NCI-H2227 treated with DMSO at 0.1 percent for 48 hours (cell line): ENCODE measurements around the gene TEDDM1.
"Not testable (repeated sequence)": the region's sequence is repeated elsewhere in the genome, so short reads cannot be mapped to it uniquely, and the experiment has no call there.

ENCODE experiments used
- DNase-seq: peaks from one replicate; lab custom pipeline; 2025; lab: John Stamatoyannopoulos, UW

TEDDM1 gene

DNA sequence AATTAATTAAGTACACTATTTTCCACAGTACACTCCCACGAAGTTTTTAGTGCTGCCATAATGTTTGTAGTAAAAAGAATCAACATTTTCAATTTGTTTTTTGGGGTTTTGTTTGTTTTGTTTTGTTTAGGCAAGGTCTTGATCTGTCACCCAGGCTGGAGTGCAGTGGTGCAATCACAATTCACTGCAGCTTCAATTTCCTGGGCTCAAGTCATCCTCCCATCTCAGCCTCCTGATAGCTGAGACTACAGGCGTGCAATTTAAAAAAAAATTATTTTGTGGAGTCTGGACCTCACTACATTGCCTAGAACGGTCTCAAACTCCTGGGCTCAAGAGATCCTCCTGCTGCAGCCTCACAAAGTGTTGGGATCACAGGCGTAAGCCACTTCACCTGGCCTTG lies 20.3 kb downstream of the TEDDM1 start:
- no peak for DNase-seq

GRCh38 chr1:182379781-182380180 lies 20.7 kb downstream of the TEDDM1 start:
- DNase-seq = not testable (repeated sequence)

DNA sequence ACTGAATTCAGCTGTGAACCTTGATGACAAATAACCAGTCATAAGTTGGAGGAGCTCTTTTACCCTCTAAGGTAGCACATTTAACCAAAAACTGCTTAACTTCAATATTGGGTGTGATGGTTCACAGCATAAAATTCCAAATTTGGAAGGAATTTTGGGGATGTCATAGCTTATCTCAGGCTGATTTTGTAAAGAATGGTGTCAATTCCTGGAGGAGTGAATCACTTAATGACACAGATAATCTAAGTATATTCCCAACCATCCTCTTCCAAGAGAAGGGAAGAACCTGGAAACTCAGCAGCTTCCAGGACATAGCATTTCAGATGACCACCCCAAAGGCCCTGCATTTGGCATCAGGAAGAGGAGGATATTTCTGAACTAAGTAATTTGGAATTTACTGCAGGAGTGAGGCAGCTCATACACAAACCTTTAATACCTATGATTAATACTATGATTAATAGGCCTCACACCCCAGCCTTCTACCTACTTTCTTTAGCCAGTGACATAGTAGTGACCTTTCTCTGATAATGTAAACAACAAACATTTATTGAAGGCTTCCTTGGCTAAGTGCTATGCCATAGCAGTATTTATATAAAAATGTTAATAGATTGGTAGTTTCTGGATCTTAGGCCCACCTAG lies 23.4 kb downstream of the TEDDM1 start:
- no peak for DNase-seq

- no peak for DNase-seq
Observed at GRCh38 chr1:182374101-182374834, 26.2 kb downstream of the TEDDM1 start.

DNA sequence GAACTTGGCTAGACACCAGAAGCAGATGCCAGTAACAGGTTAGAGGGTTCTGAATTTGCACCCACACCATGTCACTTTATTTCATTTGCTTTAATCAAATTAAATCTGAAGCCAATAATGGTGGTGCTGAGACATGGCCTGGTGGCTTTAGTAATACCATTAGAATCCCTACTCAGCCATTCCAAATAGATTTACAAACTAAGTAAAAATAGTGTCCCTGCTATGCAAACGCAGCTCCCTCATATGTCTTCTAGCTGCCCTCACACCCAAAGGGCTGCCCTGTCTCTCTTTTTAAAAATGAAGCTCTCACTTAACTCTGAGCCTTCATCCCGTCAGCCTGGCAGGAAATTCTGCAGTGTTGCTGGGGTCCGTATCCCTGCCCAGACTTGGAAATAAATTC lies 29.9 kb downstream of the TEDDM1 start:
- no peak for DNase-seq

- DNase-seq = no peak
Observed at GRCh38 chr1:182368903-182369302, 31.6 kb downstream of the TEDDM1 start.

GRCh38 chr1:182368358-182368757 lies 32.1 kb downstream of the TEDDM1 start:
- DNase-seq = no peak

GRCh38 chr1:182367926-182368325 lies 32.5 kb downstream of the TEDDM1 start:
- no peak for DNase-seq

DNA sequence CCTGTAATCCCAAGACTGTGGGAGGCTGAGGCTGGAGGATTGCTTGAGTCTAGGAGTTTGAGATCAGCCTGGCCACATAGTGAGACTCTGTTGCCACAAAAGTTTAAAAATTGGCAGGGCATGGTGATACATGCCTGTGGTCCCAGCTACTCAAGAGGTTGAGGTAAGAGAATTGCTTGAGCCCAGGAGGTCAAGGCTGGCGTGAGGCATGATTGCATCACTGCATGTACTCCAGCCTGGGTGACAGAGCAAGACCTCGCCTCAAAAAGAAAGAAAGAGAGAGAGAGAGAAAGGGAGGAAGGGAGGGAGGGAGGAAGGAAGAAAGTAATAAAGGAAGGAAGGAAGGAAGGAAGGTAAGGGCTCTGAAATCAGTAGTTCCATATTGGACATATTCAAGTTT lies 33.9 kb downstream of the TEDDM1 start:
- no peak for DNase-seq

- DNase-seq = no peak
Observed at GRCh38 chr1:182359645-182360044, 40.8 kb downstream of the TEDDM1 start.

- no peak for DNase-seq
Observed at GRCh38 chr1:182357913-182358312, 42.6 kb downstream of the TEDDM1 start.

DNA sequence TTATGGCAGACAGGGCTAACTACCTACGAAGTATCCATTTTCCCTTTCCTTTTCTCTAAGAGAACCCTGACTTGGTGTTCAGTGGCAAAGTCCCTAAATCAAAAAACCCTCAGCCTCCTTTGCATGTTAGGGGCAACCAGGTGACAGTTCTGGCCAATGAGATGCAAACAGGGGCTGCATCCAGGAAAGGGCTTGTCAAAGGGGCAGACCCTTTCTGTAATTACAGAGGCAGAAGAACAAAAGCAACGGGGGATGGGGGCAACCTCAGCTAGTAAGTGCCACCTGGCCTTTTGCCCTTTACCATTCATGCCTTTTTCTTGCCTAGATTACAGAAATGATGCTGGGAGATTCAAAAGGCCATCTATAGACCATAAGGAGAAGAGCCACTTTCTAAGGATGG lies 43.3 kb downstream of the TEDDM1 start:
- no peak for DNase-seq

GRCh38 chr1:182355723-182356098 lies 44.8 kb downstream of the TEDDM1 start:
- DNase-seq = no peak

DNA sequence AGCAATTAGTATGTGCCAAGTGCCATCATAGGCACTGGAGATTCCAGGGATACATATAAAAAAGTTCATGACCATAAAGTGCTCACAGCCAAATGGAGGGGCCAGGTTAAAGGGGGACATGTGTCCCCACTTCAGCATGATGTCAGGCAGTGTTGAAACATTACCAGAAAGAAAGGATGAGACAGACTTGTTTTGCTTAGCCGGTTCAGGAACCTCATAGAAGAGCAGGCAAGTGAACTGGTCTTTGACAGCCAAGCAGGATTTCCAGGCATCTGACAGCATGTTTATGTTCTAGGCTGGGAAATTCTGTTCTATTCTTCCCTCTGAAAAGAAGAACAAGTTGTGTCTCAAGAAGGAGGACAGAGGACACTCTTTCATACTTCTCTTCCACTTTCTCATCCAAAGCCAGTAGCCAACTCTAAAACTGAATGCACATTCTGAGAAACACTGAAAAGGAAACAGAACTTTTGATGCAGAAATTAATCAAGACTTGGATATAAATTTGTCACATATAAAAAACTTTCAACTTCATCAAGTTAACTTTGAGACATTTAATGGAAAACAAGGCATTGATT lies 48.6 kb downstream of the TEDDM1 start:
- DNase-seq = no peak

DNA sequence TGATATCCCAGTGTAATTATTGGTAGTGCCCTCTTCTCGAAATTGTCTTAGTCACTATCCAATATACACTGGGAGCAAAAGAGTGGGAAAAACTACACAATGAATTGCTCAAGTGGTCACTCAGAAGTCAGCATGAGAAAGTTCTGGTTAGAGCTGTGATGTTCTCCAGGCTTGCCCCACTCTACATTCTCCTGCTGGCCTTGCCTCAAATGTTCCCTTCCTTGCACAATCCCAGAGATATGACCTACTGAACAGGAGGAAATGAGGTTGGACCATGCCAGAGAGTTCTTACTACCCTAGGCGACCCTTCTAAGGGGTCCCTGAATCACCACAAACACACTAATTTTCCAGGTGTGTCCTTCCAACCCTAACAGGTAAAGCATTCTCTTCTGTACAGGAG lies 49.6 kb downstream of the TEDDM1 start:
- DNase-seq = no peak

DNA sequence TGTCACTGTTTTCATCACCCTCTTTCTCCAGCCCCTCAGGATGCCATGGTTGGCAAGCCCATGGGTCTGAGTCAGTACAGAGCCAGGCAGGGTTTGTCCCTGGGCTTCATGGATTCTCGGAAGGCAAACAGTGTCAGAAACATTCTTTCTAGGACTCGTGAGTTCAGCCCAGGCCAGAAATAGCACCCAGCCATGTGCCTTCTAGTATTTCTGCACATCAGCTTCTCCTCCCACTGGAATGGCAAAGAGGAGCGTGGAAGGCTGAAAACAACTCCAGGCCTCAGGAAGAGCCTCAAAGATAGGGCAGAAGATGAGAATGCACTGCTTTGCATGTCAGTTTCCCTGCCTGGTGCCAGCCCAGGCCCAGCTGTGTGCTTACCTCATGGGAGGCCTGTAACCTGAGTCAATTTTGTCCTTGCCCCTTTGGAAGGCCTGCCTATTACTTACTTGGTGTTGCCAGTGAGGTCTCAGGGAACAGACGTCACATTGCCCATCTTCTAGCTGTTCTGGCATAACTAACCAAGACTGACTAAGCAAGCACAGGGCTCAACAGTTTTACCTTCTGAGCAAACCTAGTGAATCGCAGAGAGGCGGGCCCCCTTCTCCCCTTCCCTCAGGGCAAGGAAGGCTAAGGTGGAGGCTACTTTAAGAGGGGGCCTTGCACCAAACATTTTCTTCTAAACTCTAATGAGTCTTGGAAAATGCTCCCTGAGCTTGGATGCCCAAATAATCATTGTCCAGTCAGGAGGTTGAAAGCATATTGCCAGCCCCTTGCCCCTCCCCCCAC lies 51.3 kb downstream of the TEDDM1 start:
- no peak for DNase-seq
